A204.1 (cell line): ENCODE measurements around the gene AOPEP.

ENCODE experiments used
- FAIRE-seq: peaks from 2 replicates; lab custom pipeline; 2012; peaks lifted over from hg19 to GRCh38; lab: Jason Lieb, UNC

The AOPEP gene

GRCh38 chr9:95101326-95101725 is 374.8 kb downstream of the AOPEP start:
- no peak for FAIRE-seq

- no peak for FAIRE-seq
These were observed 375.5 kb downstream of the AOPEP start for GRCh38 chr9:95102001-95102433.

GRCh38 chr9:95102572-95102971 is 376.1 kb downstream of the AOPEP start:
- FAIRE-seq: no peak

- no peak for FAIRE-seq
These were observed 376.8 kb downstream of the AOPEP start for GRCh38 chr9:95103281-95103771.

- no peak for FAIRE-seq
These were observed 377.5 kb downstream of the AOPEP start for GRCh38 chr9:95103871-95104580.

GRCh38 chr9:95104581-95104960 is 378.1 kb downstream of the AOPEP start:
- no peak for FAIRE-seq

GRCh38 chr9:95104980-95105379 is 378.5 kb downstream of the AOPEP start:
- FAIRE-seq: no peak

GRCh38 chr9:95105519-95106287 is 379.2 kb downstream of the AOPEP start:
- FAIRE-seq: no peak

GRCh38 chr9:95107001-95107749 is 380.7 kb downstream of the AOPEP start:
- FAIRE-seq: no peak

- no peak for FAIRE-seq
These were observed 381.5 kb downstream of the AOPEP start for GRCh38 chr9:95107976-95108375.

GRCh38 chr9:95108777-95109176 is 382.3 kb downstream of the AOPEP start:
- FAIRE-seq: no peak

- no peak for FAIRE-seq
These were observed 383.0 kb downstream of the AOPEP start for GRCh38 chr9:95109456-95109855.

GRCh38 chr9:95110921-95111525 is 384.5 kb downstream of the AOPEP start:
- FAIRE-seq: no peak

GRCh38 chr9:95111716-95112115 is 385.2 kb downstream of the AOPEP start:
- FAIRE-seq: no peak

GRCh38 chr9:95112436-95113280 is 386.2 kb downstream of the AOPEP start:
- FAIRE-seq: no peak

- no peak for FAIRE-seq
These were observed 388.6 kb downstream of the AOPEP start for GRCh38 chr9:95115104-95115503.

- FAIRE-seq: no peak
These were observed 389.7 kb downstream of the AOPEP start for GRCh38 chr9:95116002-95116807.

- FAIRE-seq: no peak
These were observed 390.3 kb downstream of the AOPEP start for GRCh38 chr9:95116808-95117204.

GRCh38 chr9:95118596-95118995 is 392.1 kb downstream of the AOPEP start:
- FAIRE-seq: no peak

- no peak for FAIRE-seq
These were observed 394.4 kb downstream of the AOPEP start for GRCh38 chr9:95120781-95121370.
